ENCODE results near the gene NDUFA6. TPM values are rescaled to one million over a fixed set of nuclear protein-coding genes. Genes with fewer than 3 reads are reported as not detected.

NDUFA6 gene
- total and polyA plus RNA-seq, 2 of the 13 experiments (the other 11 are each of a cell fraction or from before 2014, with no cell fraction given): 68.5 to 87.8 TPM

- no peak overlapping the region for H3K9ac ChIP-seq (ENCODE audit: insufficient read depth, low read depth, low read length)
- no peaks in the 10 kb centered on the region for H4K20me1 ChIP-seq (ENCODE audit: insufficient read depth, low read length)
- no peaks in the 10 kb centered on the region for H3K27me3 ChIP-seq (ENCODE audit: control insufficient read depth in 1 of 2, insufficient read depth in 2 of 2, low read length in 2 of 2)
- BruUV-seq (replicated peaks): no TSS peak
- no peak overlapping the region for H3K4me3 ChIP-seq (replicated peaks in 1 of 3; ENCODE audit: insufficient read depth in 1 of 3, low read depth in 2 of 3, low read length in 3 of 3)
- no peaks in the 10 kb centered on the region for H3K9me3 ChIP-seq (ENCODE audit: low read length)
- ChIA-PET POLR2A (no interaction called here), CTCF (ENCODE audit: low intra/inter-chr PET ratio, low total read pairs) (no interaction called here)
- H3K4me1 ChIP-seq (ENCODE audit: insufficient read depth, low read length): peaks cover 47% of the 10 kb centered on the region
- no peak overlapping the region for H2AFZ ChIP-seq (ENCODE audit: low read length)
- intact Hi-C loops (cut with micrococcal nuclease; ENCODE audit: unreplicated experiment): no loop called here
- TF ChIP-seq ZNF44 (CRISPR knock-in tag; IDR thresholded peaks at IDR 0.05) (no peak), ATRX (CRISPR knock-in tag; IDR thresholded peaks at IDR 0.05; ENCODE audit: borderline replicate concordance) (no peak), ZUFSP (CRISPR knock-in tag; IDR thresholded peaks at IDR 0.05; ENCODE audit: borderline replicate concordance) (no peak), NFKBIZ (CRISPR knock-in tag; IDR thresholded peaks at IDR 0.05) (no peak), POLR2AphosphoS2 (IDR thresholded peaks at IDR 0.05; ENCODE audit: low read depth, low read length) (no peak), MTA1 (CRISPR knock-in tag; IDR thresholded peaks at IDR 0.05; ENCODE audit: borderline replicate concordance) (no peak), GTF3A (CRISPR knock-in tag; conservative IDR thresholded peaks at IDR 0.05) (no peak), SKIL (CRISPR knock-in tag; IDR thresholded peaks at IDR 0.05; ENCODE audit: borderline replicate concordance) (no peak), PHB2 (IDR thresholded peaks at IDR 0.05; ENCODE audit: partially characterized antibody) (no peak), TMF1 (CRISPR knock-in tag; IDR thresholded peaks at IDR 0.05; ENCODE audit: low read depth) (no peak), NCOR1 (IDR thresholded peaks at IDR 0.05; ENCODE audit: borderline replicate concordance, low read length) (no peak), SALL2 (CRISPR knock-in tag; IDR thresholded peaks at IDR 0.05) (no peak), KDM3A (CRISPR knock-in tag; IDR thresholded peaks at IDR 0.05; ENCODE audit: low read depth) (no peak), PATZ1 (CRISPR knock-in tag; IDR thresholded peaks at IDR 0.05) (no peak), ZNF224 (CRISPR knock-in tag; IDR thresholded peaks at IDR 0.05) (no peak), SOX6 (IDR thresholded peaks at IDR 0.05) (no peak), SOX6 (CRISPR knock-in tag; IDR thresholded peaks at IDR 0.05) (no peak), ZNF33A (CRISPR knock-in tag; IDR thresholded peaks at IDR 0.05; ENCODE audit: borderline replicate concordance) (no peak), ELF1 (CRISPR knock-in tag; IDR thresholded peaks at IDR 0.05) (no peak), ZFP62 (CRISPR knock-in tag; IDR thresholded peaks at IDR 0.05) (no peak)
- TF ChIP-seq, protein P1, sequence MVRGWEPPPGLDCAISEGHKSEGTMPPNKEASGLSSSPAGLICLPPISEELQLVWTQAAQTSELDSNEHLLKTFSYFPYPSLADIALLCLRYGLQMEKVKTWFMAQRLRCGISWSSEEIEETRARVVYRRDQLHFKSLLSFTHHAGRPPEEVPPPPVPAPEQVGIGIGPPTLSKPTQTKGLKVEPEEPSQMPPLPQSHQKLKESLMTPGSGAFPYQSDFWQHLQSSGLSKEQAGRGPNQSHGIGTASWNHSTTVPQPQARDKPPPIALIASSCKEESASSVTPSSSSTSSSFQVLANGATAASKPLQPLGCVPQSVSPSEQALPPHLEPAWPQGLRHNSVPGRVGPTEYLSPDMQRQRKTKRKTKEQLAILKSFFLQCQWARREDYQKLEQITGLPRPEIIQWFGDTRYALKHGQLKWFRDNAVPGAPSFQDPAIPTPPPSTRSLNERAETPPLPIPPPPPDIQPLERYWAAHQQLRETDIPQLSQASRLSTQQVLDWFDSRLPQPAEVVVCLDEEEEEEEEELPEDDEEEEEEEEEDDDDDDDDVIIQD (CRISPR knock-in tag; IDR thresholded peaks at IDR 0.05; ENCODE audit: low read depth): no peak
- FAIRE-seq (no peak), DNase-seq (ENCODE audit: low spot score) (no peak), ATAC-seq (no peak)
- peaks cover 0 to 5% of the 10 kb centered on the region in 2 experiments; a peak in 3 of 5 replicates for H3K36me3 ChIP-seq (replicated peaks in 1 of 2; ENCODE audit: control insufficient read depth in 1 of 2, insufficient read depth in 2 of 2, low read length in 2 of 2)
- H3K4me2 ChIP-seq (ENCODE audit: low read depth, low read length): no peak overlapping the region
- no peaks in the 10 kb centered on the region for H3K79me2 ChIP-seq (ENCODE audit: insufficient read depth, low read length)
- in situ Hi-C loops (cut with HindIII; ENCODE audit: extremely low pct_ligation_motif_present, low pct_unique_long_range_greater_than_20kb): no loop called here
- 90% methylated on average over 2 of the region's 4 CpGs for WGBS (ENCODE audit: low lambda C conversion rate)
- no peak overlapping the region for H3K27ac ChIP-seq (ENCODE audit: extremely low read length, insufficient read depth, low read length)
Measured at GRCh38 chr22:42068291-42068690, 22.3 kb downstream of the NDUFA6 start.

All from HepG2 (cell line).